Measurements from ENCODE around the gene PDE12.
A peak's percentile ranks its signal among the peaks of the same experiment; 100 is the strongest.

GRCh38 chr3:57597127-57597923, 41.3 kb downstream of the PDE12 start, which contains the start of gene ARF4:
- TF ChIP-seq CTCF (IDR thresholded peaks at IDR 0.05; ENCODE audit: poor library complexity, severe bottlenecking): peak; percentile 58
- TF ChIP-seq SMC3 (conservative IDR thresholded peaks at IDR 0.05; ENCODE audit: poor library complexity): peak; percentile 24
